ENCODE measurements around the gene LTA.

Gene LTA

DNA sequence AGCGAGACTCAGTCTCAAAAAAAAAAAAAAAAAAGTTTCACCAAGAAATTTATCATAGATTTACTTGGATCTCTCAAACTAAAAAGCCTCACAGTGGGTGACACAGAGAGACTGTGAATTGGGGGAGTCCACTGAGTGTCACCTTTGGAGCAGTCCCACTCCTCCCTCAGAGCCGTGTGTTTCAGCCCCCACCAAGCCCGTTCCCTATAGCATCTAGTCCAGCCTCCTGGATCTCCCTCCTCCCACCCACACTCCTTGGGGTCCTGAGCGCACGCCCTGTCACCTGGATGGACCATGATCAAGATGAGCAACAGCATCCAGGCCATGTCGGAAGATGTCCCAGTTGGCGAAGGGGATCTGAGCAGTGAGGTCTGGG, 20.3 kb downstream of the LTA start:
- no peaks in the 10 kb centered on the region for H3K36me3 ChIP-seq (ENCODE audit: control insufficient read depth, insufficient read depth, low read length)
- no peaks in the 10 kb centered on the region for H3K9me3 ChIP-seq (ENCODE audit: control insufficient read depth, low read length)
- WGBS, 2 experiments (ENCODE audit: insufficient coverage in 2 of 2): 97 to 98% methylated on average over 5 of the region's 7 CpGs

DNA sequence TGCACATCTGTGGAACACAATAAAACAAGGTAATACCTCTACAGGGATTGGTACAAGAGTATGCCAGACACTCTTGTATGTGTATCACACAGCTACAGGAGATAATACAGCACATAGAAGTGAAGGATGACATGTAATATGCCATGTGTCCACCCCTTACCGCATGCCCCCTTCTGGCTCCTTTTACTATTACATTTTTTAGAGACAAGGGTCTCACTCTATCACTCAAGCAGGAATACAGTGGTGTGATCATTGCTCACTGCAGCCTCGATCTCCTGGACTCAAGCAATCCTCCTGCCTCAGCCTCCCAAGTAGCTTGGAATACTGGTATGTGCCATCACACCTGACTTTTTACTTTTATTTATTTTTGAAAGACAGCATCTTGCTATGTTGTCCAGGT, 24.9 kb downstream of the LTA start:
- no peaks in the 10 kb centered on the region for H3K4me1 ChIP-seq (ENCODE audit: control insufficient read depth, insufficient read depth, low read length, poor library complexity, severe bottlenecking)
- H3K27ac ChIP-seq (ENCODE audit: low read depth, low read length, severe bottlenecking): no peak overlapping the region
- no peak overlapping the region for H3K4me3 ChIP-seq (ENCODE audit: extremely low read depth, insufficient read depth, low read length, poor library complexity, severe bottlenecking)
- H3K36me3 ChIP-seq (ENCODE audit: control insufficient read depth, insufficient read depth, low read length): no peaks in the 10 kb centered on the region
- H3K9me3 ChIP-seq (ENCODE audit: control insufficient read depth, low read length): no peaks in the 10 kb centered on the region
- WGBS, 2 experiments (ENCODE audit: insufficient coverage in 2 of 2): 17 to 20% methylated on average over 1 to 2 of the region's 2 CpGs

More for the DNA sequence above, 20.3 kb downstream of the LTA start:
- H3K4me3 ChIP-seq (ENCODE audit: extremely low read depth, insufficient read depth, low read length, poor library complexity, severe bottlenecking): no peak overlapping the region
- H3K27ac ChIP-seq (ENCODE audit: low read depth, low read length, severe bottlenecking): no peak overlapping the region
- peaks cover 4% of the 10 kb centered on the region for H3K4me1 ChIP-seq (ENCODE audit: control insufficient read depth, insufficient read depth, low read length, poor library complexity, severe bottlenecking)

DNA sequence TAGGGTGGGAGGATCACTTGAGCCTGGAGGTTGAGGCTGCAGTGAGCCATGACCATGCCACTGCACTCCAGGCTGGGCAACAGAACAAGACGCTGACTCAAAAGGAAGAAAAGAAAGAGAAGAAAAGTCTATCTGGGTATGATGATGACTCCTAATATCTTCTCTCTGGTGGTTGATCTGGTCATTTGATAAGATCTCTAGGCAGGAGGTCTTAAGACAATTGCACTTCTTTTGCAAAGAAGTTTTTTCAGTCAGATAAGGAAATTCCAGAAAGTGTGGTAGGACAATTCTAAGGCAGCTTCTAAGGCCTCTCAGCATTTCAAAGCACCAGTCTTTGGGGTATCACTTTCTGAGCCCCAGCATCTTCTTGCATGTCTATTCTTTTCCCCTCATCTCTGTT, 35.2 kb downstream of the LTA start:
- Histone ChIP-seq H3K36me3 (ENCODE audit: control insufficient read depth, insufficient read depth, low read length) (no peaks in the 10 kb centered on the region), H3K4me3 (ENCODE audit: extremely low read depth, insufficient read depth, low read length, poor library complexity, severe bottlenecking) (no peak overlapping the region)
- 80 to 83% methylated on average over 1 of the region's 1 CpG for WGBS, 2 experiments (ENCODE audit: insufficient coverage in 2 of 2)

DNA sequence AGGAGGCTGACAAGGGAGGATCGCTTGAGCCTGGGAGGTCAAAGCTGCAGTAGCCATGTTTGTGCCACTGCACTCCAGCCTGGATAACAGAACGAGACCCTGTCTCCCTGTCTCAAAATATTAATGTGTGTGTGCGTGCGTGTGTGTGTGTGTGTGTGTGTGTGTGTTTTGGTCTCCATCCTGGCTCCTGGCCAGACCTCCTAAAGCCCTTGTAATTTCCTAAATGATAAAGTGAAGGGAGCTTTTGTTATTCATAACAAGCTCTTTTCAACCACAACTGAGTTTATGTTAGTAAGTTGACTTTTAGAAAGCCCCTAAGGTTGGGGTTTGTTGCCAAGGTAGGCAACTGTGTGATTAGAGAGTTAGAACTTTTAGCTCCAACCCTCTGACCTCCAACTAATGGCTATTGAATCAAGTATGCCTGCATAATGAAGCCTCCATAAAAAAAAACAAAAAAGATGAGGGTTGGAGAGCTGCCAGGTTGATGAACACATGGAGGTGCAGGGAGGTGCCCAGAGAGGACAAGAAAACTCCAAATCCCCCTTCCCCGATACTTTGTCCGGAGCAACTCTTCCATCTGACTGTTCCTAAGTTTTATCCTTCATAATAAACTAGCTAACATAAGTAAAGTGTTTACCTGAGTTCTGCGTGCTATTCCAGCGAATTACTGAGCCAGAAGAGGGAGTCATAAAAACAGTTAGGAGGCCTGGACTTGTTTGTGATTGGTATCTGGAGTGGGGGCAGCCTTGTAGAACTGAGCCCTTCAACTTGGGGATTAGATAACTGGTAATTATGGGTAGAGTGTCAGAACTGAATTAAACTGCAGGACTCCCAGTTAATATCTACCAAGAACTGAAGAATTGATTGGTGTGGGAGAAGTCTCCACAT, 37.7 kb downstream of the LTA start:
- Histone ChIP-seq H3K9me3 (ENCODE audit: control insufficient read depth, low read length) (no peaks in the 10 kb centered on the region), H3K4me1 (ENCODE audit: control insufficient read depth, insufficient read depth, low read length, poor library complexity, severe bottlenecking) (no peaks in the 10 kb centered on the region), H3K4me3 (ENCODE audit: extremely low read depth, insufficient read depth, low read length, poor library complexity, severe bottlenecking) (no peak overlapping the region), H3K36me3 (ENCODE audit: control insufficient read depth, insufficient read depth, low read length) (no peaks in the 10 kb centered on the region), H3K27ac (ENCODE audit: low read depth, low read length, severe bottlenecking) (no peak overlapping the region)
- WGBS, 2 experiments (ENCODE audit: insufficient coverage in 2 of 2): 93% methylated on average over 2 to 5 of the region's 8 CpGs

More for the DNA sequence above, 35.2 kb downstream of the LTA start:
- H3K4me1 ChIP-seq (ENCODE audit: control insufficient read depth, insufficient read depth, low read length, poor library complexity, severe bottlenecking): no peaks in the 10 kb centered on the region
- no peaks in the 10 kb centered on the region for H3K9me3 ChIP-seq (ENCODE audit: control insufficient read depth, low read length)
- no peak overlapping the region for H3K27ac ChIP-seq (ENCODE audit: low read depth, low read length, severe bottlenecking)

DNA sequence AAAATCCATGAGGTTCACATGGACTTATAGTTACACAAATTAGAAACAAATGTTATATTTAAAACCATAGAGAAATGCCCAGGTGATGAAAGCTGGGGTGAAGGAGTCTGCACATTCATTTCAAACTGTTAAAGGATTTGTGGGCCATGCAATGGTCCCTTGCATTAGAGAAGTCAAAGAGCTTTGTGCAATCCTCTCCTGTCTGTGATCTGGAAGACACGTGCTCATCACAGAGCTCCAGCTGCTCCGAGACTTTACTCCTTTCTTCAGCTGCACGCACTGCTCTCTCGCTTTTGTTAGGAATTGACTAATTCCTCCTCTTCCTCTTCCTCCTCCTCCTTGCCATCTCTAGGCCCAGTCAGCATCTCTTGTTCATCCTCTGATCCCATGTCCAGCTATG, 38.9 kb downstream of the LTA start:
- WGBS, 2 experiments (ENCODE audit: insufficient coverage in 2 of 2): 95 to 96% methylated on average over 4 of the region's 4 CpGs
- H3K9me3 ChIP-seq (ENCODE audit: control insufficient read depth, low read length): no peaks in the 10 kb centered on the region
- no peaks in the 10 kb centered on the region for H3K36me3 ChIP-seq (ENCODE audit: control insufficient read depth, insufficient read depth, low read length)

DNA sequence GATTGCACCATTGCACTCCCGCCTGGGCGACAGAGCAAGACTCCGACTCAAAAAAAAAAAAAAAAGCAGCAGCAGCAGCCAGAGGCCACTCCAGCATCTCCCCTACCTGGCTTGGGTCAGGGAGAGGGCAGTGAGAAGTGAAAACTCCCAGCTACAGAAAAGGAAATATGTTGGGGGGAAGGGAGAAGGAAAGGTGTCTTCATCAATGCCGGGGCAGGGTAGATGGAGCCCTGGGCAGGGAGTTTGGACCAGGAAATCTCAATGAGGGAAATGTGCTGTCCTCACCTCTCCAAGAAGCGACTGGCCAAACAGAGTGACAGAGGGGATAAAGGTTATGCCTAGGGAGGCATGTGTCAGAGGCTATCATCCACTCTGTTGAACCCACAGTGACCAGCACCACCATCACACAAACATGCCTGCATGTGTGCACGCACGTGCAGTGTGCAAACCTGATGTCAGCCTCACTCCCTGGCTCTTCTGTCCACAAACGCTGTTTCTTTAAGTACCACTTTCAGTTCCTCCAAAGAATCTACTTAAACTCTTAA, 42.1 kb downstream of the LTA start:
- no peak overlapping the region for H3K27ac ChIP-seq (ENCODE audit: low read depth, low read length, severe bottlenecking)
- 97 to 100% methylated on average over 4 to 6 of the region's 8 CpGs for WGBS, 2 experiments (ENCODE audit: insufficient coverage in 2 of 2)
- H3K4me3 ChIP-seq (ENCODE audit: extremely low read depth, insufficient read depth, low read length, poor library complexity, severe bottlenecking): no peak overlapping the region
- no peaks in the 10 kb centered on the region for H3K9me3 ChIP-seq (ENCODE audit: control insufficient read depth, low read length)
- no peaks in the 10 kb centered on the region for H3K4me1 ChIP-seq (ENCODE audit: control insufficient read depth, insufficient read depth, low read length, poor library complexity, severe bottlenecking)
- H3K36me3 ChIP-seq (ENCODE audit: control insufficient read depth, insufficient read depth, low read length): no peaks in the 10 kb centered on the region

More for the DNA sequence above, 38.9 kb downstream of the LTA start:
- no peaks in the 10 kb centered on the region for H3K4me1 ChIP-seq (ENCODE audit: control insufficient read depth, insufficient read depth, low read length, poor library complexity, severe bottlenecking)
- no peak overlapping the region for H3K27ac ChIP-seq (ENCODE audit: low read depth, low read length, severe bottlenecking)
- H3K4me3 ChIP-seq (ENCODE audit: extremely low read depth, insufficient read depth, low read length, poor library complexity, severe bottlenecking): no peak overlapping the region

DNA sequence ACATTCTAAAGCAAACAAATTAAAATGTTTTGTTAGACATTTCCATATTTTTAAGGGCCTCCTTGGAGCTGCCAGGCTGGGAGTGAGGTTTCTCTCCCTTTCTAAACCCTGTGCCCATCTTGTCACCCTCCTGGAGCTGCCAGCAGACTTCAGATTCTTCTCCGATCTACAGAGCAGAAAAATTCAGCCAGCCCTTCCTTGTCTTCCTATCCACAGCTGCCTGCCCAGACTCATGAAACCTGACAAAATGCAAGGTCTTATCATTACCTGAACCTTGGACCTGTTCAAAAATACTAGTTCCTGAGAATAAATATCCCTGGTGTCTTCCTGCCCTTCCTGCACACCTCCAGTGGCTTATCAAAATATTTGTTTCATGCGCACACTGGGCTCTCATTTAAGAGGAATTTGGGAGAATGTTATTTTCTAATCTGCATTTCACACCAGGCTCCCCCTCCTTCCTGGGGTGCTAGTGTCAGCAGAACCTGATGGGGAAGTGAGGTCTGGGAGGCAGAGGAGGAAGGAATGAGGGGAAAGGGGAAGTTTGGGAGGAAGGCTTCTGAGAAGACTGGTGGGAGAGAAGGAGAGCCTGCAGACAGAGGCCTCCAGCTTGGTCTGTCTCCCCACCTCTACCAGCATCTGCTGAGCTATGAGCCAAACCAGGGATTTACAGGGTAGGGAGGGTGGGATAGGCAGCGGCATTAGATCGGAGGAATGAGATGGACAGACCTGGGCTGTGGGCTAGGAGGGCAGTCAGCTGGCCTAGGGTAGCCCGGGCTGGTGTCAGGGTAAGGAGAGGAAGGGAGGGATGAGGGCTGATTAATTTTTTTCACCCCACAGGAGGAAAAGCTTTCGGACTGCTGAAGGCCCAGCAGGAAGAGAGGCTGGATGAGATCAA, 42.8 kb downstream of the LTA start, which contains the start of gene AIF1:
AIF1 (plus strand) TSS at position 551 of the 895 bp plus-strand sequence; CDS start at position 647, 96 bp downstream.
- H3K36me3 ChIP-seq (ENCODE audit: control insufficient read depth, insufficient read depth, low read length): no peaks in the 10 kb centered on the region
- no peaks in the 10 kb centered on the region for H3K4me1 ChIP-seq (ENCODE audit: control insufficient read depth, insufficient read depth, low read length, poor library complexity, severe bottlenecking)
- no peak within 1 kb of the TSS for H3K4me3 ChIP-seq (ENCODE audit: extremely low read depth, insufficient read depth, low read length, poor library complexity, severe bottlenecking)
- WGBS, 2 experiments (ENCODE audit: insufficient coverage in 2 of 2): 72 to 80% methylated on average over 1 to 2 of the region's 6 CpGs
- H3K27ac ChIP-seq (ENCODE audit: low read depth, low read length, severe bottlenecking): no peak within 1 kb of the TSS
- H3K9me3 ChIP-seq (ENCODE audit: control insufficient read depth, low read length): no peaks in the 10 kb centered on the region

DNA sequence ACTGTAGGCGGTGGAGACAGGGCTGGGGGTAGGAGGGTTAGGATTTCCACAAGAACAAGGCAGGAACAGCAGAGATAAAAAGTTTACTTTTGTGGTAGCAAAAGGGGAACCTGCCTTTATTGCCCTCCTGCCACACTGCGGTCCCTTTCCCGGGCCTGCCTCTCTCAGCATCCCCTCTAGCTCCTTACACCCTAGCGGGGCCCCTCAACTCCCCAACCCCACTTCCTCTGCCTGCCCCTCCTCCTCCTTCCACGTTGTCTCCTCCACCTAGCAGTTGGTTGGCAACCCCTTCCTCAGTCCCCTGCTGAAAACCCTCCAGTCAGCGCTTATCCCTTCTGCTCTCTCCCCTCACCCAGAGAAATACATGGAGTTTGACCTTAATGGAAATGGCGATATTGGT, 43.7 kb downstream of the LTA start:
- H3K9me3 ChIP-seq (ENCODE audit: control insufficient read depth, low read length): no peaks in the 10 kb centered on the region
- H3K4me3 ChIP-seq (ENCODE audit: extremely low read depth, insufficient read depth, low read length, poor library complexity, severe bottlenecking): no peak overlapping the region
- WGBS, 2 experiments (ENCODE audit: insufficient coverage in 2 of 2): 66 to 76% methylated on average over 5 to 6 of the region's 7 CpGs
- H3K4me1 ChIP-seq (ENCODE audit: control insufficient read depth, insufficient read depth, low read length, poor library complexity, severe bottlenecking): no peaks in the 10 kb centered on the region
- H3K27ac ChIP-seq (ENCODE audit: low read depth, low read length, severe bottlenecking): no peak overlapping the region
- H3K36me3 ChIP-seq (ENCODE audit: control insufficient read depth, insufficient read depth, low read length): no peaks in the 10 kb centered on the region

DNA sequence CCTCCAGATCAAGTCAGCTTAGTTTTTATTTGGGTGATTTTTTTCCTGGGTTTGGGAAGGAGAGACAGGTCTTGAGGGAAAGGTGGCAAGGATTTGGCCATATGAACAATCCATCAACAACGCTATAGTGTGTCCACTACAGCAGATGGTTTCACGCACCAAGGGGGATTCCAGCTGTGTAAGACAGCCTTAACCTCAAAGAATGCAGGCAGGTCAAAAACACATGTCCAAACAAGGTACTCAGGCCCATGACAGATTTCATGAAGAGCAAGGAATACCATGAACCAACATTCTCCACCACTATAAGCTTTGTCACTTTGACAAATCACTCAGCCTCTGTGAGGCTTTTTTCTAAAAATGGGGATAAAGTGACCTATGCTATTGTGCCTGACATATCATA, 44.9 kb downstream of the LTA start:
- WGBS, 2 experiments (ENCODE audit: insufficient coverage in 2 of 2): 80 to 100% methylated on average over 1 to 2 of the region's 2 CpGs
- Histone ChIP-seq H3K36me3 (ENCODE audit: control insufficient read depth, insufficient read depth, low read length) (peaks cover 3% of the 10 kb centered on the region), H3K27ac (ENCODE audit: low read depth, low read length, severe bottlenecking) (no peak overlapping the region)

DNA sequence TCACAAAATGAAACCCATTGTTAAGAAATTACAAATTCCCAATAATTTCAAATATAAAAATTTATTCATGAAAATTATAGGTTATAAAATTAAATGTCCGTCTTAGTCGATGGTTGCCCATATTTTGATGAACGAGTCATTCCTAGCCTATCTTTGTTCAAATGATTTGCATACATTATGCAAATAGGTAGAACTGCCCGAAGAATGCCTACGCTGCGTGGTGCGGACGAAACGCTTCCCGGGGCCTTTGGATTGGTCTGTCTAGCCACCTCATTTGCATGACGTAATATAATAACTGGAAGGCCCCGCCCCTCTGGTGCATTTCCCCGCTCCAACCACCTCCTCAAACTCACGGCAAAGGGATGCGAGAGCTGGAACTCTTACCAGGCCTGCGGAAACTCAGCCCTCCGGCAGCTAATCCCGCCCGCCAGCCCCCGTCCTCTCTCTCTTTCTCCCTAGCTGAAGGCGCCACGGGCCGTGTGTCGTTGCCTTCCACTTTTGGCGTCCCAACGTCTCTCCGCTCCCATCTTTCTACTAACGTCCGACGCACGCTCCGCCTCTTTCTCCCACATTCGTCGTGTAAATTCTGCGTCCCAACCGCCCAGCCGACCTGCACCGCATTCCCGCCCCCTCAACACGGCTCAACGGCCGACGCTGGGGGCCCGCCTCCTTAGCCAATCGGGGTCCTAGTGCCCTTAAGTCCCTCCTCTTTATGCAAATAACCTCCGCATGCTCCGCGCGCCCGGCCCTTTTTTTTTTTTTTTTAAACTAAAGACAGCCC, 47.9 kb downstream of the LTA start:
- H3K27ac ChIP-seq (ENCODE audit: low read depth, low read length, severe bottlenecking): peak overlapping the region; percentile 99
- peaks cover 13% of the 10 kb centered on the region for H3K4me1 ChIP-seq (ENCODE audit: control insufficient read depth, insufficient read depth, low read length, poor library complexity, severe bottlenecking)
- peaks cover 32% of the 10 kb centered on the region for H3K36me3 ChIP-seq (ENCODE audit: control insufficient read depth, insufficient read depth, low read length)
- peak overlapping the region; percentile 90 for H3K4me3 ChIP-seq (ENCODE audit: extremely low read depth, insufficient read depth, low read length, poor library complexity, severe bottlenecking)
- H3K9me3 ChIP-seq (ENCODE audit: control insufficient read depth, low read length): no peaks in the 10 kb centered on the region
- 0 to 1% methylated on average over 40 of the region's 50 CpGs for WGBS, 2 experiments (ENCODE audit: insufficient coverage in 2 of 2)

More for the DNA sequence above, 44.9 kb downstream of the LTA start:
- Histone ChIP-seq H3K9me3 (ENCODE audit: control insufficient read depth, low read length) (no peaks in the 10 kb centered on the region), H3K4me3 (ENCODE audit: extremely low read depth, insufficient read depth, low read length, poor library complexity, severe bottlenecking) (no peak overlapping the region), H3K4me1 (ENCODE audit: control insufficient read depth, insufficient read depth, low read length, poor library complexity, severe bottlenecking) (peaks cover 3% of the 10 kb centered on the region)

Data from mesodermal cell (in vitro differentiated cells).